ENCODE data around the gene GNAQ.

GNAQ gene

DNA sequence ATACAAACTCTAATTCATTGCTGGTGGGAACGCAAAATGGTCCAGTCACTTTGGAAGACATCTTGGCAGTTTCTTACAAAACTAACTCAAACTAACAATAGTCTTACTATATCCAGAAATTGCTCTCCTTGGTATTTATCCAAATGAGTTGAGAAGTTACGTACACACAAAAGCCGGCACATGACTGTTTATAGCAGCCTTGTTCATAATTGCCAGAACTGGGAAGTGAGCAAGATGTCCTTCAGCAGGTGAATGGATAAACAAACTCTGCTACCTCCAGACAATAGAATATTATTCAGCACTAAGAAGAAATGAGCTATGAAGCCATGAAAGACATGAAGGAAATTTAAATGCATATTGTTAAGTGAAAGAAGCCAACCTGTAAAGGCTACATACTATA is 17.9 kb upstream of the GNAQ start:
- Histone ChIP-seq H4K20me1 (ENCODE audit: insufficient read depth, low read length) (no peaks in the 10 kb centered on the region), H3K27ac (ENCODE audit: low read length) (no peak overlapping the region), H3K4me2 (ENCODE audit: insufficient read depth, low read length) (no peak overlapping the region), H3K79me2 (ENCODE audit: insufficient read depth, low read length) (no peaks in the 10 kb centered on the region), H3K4me1 (ENCODE audit: insufficient read depth, low read length) (no peaks in the 10 kb centered on the region), H3K9me3 (ENCODE audit: insufficient read depth, low read length, severe bottlenecking) (no peaks in the 10 kb centered on the region), H3K9ac (ENCODE audit: low read depth, low read length) (no peak overlapping the region), H3K36me3 (ENCODE audit: insufficient read depth, low read length) (no peaks in the 10 kb centered on the region), H3K4me3 (ENCODE audit: low read depth in 1 of 2, low read length in 2 of 2) (no peak overlapping the region), H2AFZ (ENCODE audit: low read depth, low read length) (no peak overlapping the region), H3K27me3 (ENCODE audit: insufficient read depth, low read length, poor library complexity) (no peaks in the 10 kb centered on the region)
- DNase-seq (no peak), ATAC-seq (ENCODE audit: insufficient read depth, low read depth) (no peak)
- no peak for TF ChIP-seq EZH2 (IDR thresholded peaks at IDR 0.05; ENCODE audit: borderline replicate concordance, low read depth, low read length, severe bottlenecking)
- TF ChIP-seq, protein P1, sequence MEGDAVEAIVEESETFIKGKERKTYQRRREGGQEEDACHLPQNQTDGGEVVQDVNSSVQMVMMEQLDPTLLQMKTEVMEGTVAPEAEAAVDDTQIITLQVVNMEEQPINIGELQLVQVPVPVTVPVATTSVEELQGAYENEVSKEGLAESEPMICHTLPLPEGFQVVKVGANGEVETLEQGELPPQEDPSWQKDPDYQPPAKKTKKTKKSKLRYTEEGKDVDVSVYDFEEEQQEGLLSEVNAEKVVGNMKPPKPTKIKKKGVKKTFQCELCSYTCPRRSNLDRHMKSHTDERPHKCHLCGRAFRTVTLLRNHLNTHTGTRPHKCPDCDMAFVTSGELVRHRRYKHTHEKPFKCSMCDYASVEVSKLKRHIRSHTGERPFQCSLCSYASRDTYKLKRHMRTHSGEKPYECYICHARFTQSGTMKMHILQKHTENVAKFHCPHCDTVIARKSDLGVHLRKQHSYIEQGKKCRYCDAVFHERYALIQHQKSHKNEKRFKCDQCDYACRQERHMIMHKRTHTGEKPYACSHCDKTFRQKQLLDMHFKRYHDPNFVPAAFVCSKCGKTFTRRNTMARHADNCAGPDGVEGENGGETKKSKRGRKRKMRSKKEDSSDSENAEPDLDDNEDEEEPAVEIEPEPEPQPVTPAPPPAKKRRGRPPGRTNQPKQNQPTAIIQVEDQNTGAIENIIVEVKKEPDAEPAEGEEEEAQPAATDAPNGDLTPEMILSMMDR (IDR thresholded peaks at IDR 0.05; ENCODE audit: borderline replicate concordance, extremely low read depth, low read length, poor library complexity, severe bottlenecking) = no peak

DNA sequence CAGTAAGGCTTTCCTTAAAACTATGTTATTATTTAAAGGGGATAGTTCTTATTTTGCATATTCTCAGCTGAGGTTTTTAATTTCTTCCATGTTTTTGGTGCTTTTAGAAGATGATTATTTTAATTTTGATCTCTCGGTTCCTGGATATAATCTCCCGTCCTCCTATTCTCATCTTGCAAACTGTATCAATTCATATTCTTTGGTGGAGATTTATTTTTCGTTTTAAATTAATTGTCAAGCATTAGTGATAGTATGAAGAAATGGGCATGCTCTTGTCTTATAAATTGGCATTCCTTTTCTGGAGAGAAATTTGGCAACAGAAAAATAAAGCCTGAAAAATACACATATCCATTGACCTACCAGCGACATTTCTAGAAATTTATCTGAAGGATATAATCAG is 15.5 kb upstream of the GNAQ start:
- Histone ChIP-seq H2AFZ (ENCODE audit: low read depth, low read length) (no peak overlapping the region), H3K9me3 (ENCODE audit: insufficient read depth, low read length, severe bottlenecking) (no peaks in the 10 kb centered on the region), H3K4me1 (ENCODE audit: insufficient read depth, low read length) (no peaks in the 10 kb centered on the region), H3K9ac (ENCODE audit: low read depth, low read length) (no peak overlapping the region), H4K20me1 (ENCODE audit: insufficient read depth, low read length) (no peaks in the 10 kb centered on the region), H3K79me2 (ENCODE audit: insufficient read depth, low read length) (no peaks in the 10 kb centered on the region), H3K27me3 (ENCODE audit: insufficient read depth, low read length, poor library complexity) (no peaks in the 10 kb centered on the region), H3K36me3 (ENCODE audit: insufficient read depth, low read length) (no peaks in the 10 kb centered on the region), H3K27ac (ENCODE audit: low read length) (no peak overlapping the region), H3K4me2 (ENCODE audit: insufficient read depth, low read length) (no peak overlapping the region), H3K4me3 (ENCODE audit: low read depth in 1 of 2, low read length in 2 of 2) (no peak overlapping the region)
- DNase-seq = no peak
- no peak for ATAC-seq (ENCODE audit: insufficient read depth, low read depth)
- TF ChIP-seq, protein P1 (IDR thresholded peaks at IDR 0.05; ENCODE audit: borderline replicate concordance, extremely low read depth, low read length, poor library complexity, severe bottlenecking) = no peak
- no peak for TF ChIP-seq EZH2 (IDR thresholded peaks at IDR 0.05; ENCODE audit: borderline replicate concordance, low read depth, low read length, severe bottlenecking)

DNA sequence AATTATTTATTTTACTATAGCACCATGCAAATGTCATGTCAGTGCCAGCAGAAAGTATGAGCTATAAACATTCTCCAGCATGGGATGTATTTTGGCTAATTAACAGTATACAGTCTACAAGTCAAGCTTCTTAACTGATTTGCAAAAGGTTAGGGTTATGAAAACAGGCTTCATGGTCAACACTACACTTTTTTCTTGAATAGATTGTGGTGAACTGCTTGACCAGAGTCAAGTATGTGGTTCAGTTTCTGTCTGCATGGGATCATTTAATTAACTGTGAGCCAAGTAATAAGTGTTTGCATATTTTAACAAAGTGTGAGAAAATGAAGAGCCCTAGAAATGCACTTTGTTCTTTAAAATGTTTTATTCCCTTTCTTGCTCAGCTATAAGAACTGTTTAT is 14.5 kb upstream of the GNAQ start:
- DNase-seq (no peak), ATAC-seq (ENCODE audit: insufficient read depth, low read depth) (no peak)
- no peaks in the 10 kb centered on the region for H3K36me3 ChIP-seq (ENCODE audit: insufficient read depth, low read length)
- no peak overlapping the region for H3K27ac ChIP-seq (ENCODE audit: low read length)
- no peaks in the 10 kb centered on the region for H3K9me3 ChIP-seq (ENCODE audit: insufficient read depth, low read length, severe bottlenecking)
- H3K4me1 ChIP-seq (ENCODE audit: insufficient read depth, low read length) = no peaks in the 10 kb centered on the region
- H3K4me3 ChIP-seq (ENCODE audit: low read depth in 1 of 2, low read length in 2 of 2) = no peak overlapping the region
- no peak overlapping the region for H2AFZ ChIP-seq (ENCODE audit: low read depth, low read length)
- H3K4me2 ChIP-seq (ENCODE audit: insufficient read depth, low read length) = no peak overlapping the region
- no peaks in the 10 kb centered on the region for H3K27me3 ChIP-seq (ENCODE audit: insufficient read depth, low read length, poor library complexity)
- no peaks in the 10 kb centered on the region for H3K79me2 ChIP-seq (ENCODE audit: insufficient read depth, low read length)
- H3K9ac ChIP-seq (ENCODE audit: low read depth, low read length) = no peak overlapping the region
- TF ChIP-seq EZH2 (IDR thresholded peaks at IDR 0.05; ENCODE audit: borderline replicate concordance, low read depth, low read length, severe bottlenecking) = no peak
- TF ChIP-seq, protein P1 (IDR thresholded peaks at IDR 0.05; ENCODE audit: borderline replicate concordance, extremely low read depth, low read length, poor library complexity, severe bottlenecking) = no peak
- no peaks in the 10 kb centered on the region for H4K20me1 ChIP-seq (ENCODE audit: insufficient read depth, low read length)

DNA sequence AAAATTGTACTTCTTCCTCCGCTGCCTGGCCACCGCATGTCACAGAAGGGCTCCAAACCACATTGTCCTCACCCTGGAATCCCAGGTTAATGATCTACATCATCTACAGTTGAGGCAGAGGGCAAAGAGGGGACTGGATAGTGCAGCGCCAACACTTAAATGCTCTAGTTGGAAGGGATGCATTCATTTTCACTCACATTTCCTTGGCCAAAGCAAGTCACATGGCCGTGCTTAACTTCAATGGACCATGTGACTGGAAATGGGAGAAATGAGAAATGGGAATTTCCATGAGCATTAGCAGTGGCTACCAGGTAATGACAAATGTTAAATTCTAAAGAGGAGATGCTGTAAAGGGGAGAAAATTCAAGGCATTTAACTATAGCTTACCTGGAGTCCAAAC is 13.3 kb upstream of the GNAQ start:
- Histone ChIP-seq H3K4me3 (ENCODE audit: low read depth in 1 of 2, low read length in 2 of 2) (no peak overlapping the region), H3K27me3 (ENCODE audit: insufficient read depth, low read length, poor library complexity) (no peaks in the 10 kb centered on the region), H3K9me3 (ENCODE audit: insufficient read depth, low read length, severe bottlenecking) (no peaks in the 10 kb centered on the region), H3K9ac (ENCODE audit: low read depth, low read length) (no peak overlapping the region), H3K4me2 (ENCODE audit: insufficient read depth, low read length) (no peak overlapping the region), H3K36me3 (ENCODE audit: insufficient read depth, low read length) (no peaks in the 10 kb centered on the region), H3K27ac (ENCODE audit: low read length) (no peak overlapping the region), H3K4me1 (ENCODE audit: insufficient read depth, low read length) (no peaks in the 10 kb centered on the region), H2AFZ (ENCODE audit: low read depth, low read length) (no peak overlapping the region), H4K20me1 (ENCODE audit: insufficient read depth, low read length) (no peaks in the 10 kb centered on the region), H3K79me2 (ENCODE audit: insufficient read depth, low read length) (no peaks in the 10 kb centered on the region)
- TF ChIP-seq, protein P1 (IDR thresholded peaks at IDR 0.05; ENCODE audit: borderline replicate concordance, extremely low read depth, low read length, poor library complexity, severe bottlenecking) = no peak
- TF ChIP-seq EZH2 (IDR thresholded peaks at IDR 0.05; ENCODE audit: borderline replicate concordance, low read depth, low read length, severe bottlenecking) = no peak
- no peak for DNase-seq
- no peak for ATAC-seq (ENCODE audit: insufficient read depth, low read depth)

Measured in DND-41 (cell line).